Right atrium auricular region (tissue), 2 donors: ENCODE data around the gene PPP1R12C. TPM values are rescaled to one million over a fixed set of nuclear protein-coding genes. Genes with fewer than 3 reads are reported as not detected.

Source experiments
- DNase-seq: peaks from one replicate; pipeline ENCODE4 v3.0.0-alpha.2; 2019; ENCODE audit warnings: low spot score
- H3K27ac ChIP-seq, 2 donors: fragments of 200-600 bp; sonication (generic); 1 replicate in 1 of 2; 2 replicates in 1 of 2; pipeline ENCODE4 v1.5.1; 2016 to 2019
- H3K27me3 ChIP-seq, 2 donors: fragments of 200-600 bp; sonication (generic); one replicate each; pipeline versions ENCODE4 v1.5.1 to v1.6.0; 2017 to 2019
- H3K36me3 ChIP-seq: fragments of 200-600 bp; sonication (generic); one replicate; pipeline ENCODE4 v1.5.1; 2016
- H3K4me1 ChIP-seq, 2 donors: fragments of 200-600 bp; sonication (generic); one replicate each; pipeline versions ENCODE4 v1.5.1 to v1.6.0; 2017 to 2019
- H3K4me3 ChIP-seq, 2 donors: fragments of 200-600 bp; sonication (generic); 1 replicate in 1 of 2; 2 replicates in 1 of 2; pipeline ENCODE4 v1.5.1; 2017 to 2019; ENCODE audit warnings: mild to moderate bottlenecking in 1 of 2, moderate library complexity in 1 of 2
- H3K9me3 ChIP-seq, 2 donors: fragments of 200-600 bp; sonication (generic); one replicate each; pipeline ENCODE4 v1.5.1; 2019
- total RNA-seq, 2 donors: library from RNA; depleted of rRNA; stranded (reverse); fragments of >200 nt; gene quantifications; one replicate each; pipeline ENCODE4 v1.1.0, GENCODE V29; 2016
- TF ChIP-seq, protein P1 (sequence below), 2 donors: fragments of 200-600 bp; sonication (generic); IDR thresholded peaks; one replicate each; pipeline ENCODE4 v1.5.1; 2019; ENCODE audit warnings: antibody characterized with exemption in 2 of 2

The PPP1R12C gene
- total RNA-seq, 2 donors from 2014 or later, result 98.9 to 205 TPM

DNA sequence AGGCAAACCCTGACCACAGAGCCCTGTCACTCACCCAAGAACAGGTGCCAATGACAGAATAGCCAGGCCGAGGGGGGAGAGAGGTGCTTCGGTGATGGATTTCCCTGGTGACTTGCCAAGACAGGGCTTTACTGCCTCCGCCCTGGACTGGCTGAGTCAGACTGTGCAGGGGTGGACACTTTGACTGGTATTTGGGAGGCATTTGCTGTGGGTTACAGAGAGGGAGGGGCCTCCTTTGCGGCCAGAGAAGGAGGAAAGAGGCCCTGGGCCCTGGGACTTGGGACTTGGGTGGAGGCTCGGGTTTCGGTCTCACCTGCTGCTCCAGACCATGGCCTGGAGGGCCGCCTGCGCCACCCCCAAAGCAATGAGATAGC is 46.3 kb downstream of the PPP1R12C start:
- Histone ChIP-seq H3K4me3 (no peak overlapping the region), H3K36me3 (no peaks in the 10 kb centered on the region), H3K27me3 (peaks cover 9 to 10% of the 10 kb centered on the region in 2 donors), H3K27ac (no peak overlapping the region), H3K4me1 (peaks cover 0 to 8% of the 10 kb centered on the region in 2 donors), H3K9me3 (peaks cover 0 to 14% of the 10 kb centered on the region in 2 donors)
- TF ChIP-seq, protein P1, sequence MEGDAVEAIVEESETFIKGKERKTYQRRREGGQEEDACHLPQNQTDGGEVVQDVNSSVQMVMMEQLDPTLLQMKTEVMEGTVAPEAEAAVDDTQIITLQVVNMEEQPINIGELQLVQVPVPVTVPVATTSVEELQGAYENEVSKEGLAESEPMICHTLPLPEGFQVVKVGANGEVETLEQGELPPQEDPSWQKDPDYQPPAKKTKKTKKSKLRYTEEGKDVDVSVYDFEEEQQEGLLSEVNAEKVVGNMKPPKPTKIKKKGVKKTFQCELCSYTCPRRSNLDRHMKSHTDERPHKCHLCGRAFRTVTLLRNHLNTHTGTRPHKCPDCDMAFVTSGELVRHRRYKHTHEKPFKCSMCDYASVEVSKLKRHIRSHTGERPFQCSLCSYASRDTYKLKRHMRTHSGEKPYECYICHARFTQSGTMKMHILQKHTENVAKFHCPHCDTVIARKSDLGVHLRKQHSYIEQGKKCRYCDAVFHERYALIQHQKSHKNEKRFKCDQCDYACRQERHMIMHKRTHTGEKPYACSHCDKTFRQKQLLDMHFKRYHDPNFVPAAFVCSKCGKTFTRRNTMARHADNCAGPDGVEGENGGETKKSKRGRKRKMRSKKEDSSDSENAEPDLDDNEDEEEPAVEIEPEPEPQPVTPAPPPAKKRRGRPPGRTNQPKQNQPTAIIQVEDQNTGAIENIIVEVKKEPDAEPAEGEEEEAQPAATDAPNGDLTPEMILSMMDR (IDR thresholded peaks at IDR 0.05), result no peak
- no peak for DNase-seq

DNA sequence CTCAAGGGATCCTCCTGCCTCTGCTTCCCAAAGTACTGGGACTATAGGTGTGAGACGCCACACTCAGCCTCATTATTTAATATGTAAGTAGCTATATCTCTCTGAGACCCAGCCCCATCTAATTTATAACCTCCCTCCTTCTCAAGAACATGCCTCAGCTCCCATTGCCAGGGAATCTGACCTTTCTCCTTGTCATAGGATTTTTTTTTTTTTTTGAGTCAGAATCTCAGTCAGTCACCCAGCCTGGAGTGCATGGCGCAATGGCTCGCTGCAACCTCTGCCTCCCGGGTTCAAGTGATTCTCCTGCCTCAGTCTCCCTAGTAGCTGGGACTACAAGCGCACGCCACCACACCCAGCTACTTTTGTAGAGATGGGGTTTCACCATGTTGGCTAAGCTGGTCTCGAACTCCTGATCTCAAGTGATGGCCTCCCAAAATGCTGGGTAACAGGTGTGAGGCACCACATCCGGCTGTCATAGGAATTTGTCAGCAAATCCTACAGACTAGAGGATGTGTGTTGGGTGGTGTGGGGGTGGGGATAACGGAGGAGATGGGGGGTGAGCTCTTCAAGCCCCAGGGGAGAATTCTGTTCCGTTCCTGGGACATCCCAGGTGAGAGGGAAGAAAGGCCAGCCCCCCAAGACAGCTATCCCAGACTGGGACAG is 46.8 kb downstream of the PPP1R12C start:
- TF ChIP-seq, protein P1 (IDR thresholded peaks at IDR 0.05), result no peak
- no peak overlapping the region for H3K4me3 ChIP-seq
- DNase-seq, result no peak
- peaks cover 9 to 10% of the 10 kb centered on the region in 2 donors for H3K27me3 ChIP-seq
- peaks cover 0 to 14% of the 10 kb centered on the region in 2 donors for H3K9me3 ChIP-seq
- no peaks in the 10 kb centered on the region for H3K36me3 ChIP-seq
- H3K4me1 ChIP-seq, result peaks cover 0 to 8% of the 10 kb centered on the region in 2 donors
- H3K27ac ChIP-seq, result no peak overlapping the region

DNA sequence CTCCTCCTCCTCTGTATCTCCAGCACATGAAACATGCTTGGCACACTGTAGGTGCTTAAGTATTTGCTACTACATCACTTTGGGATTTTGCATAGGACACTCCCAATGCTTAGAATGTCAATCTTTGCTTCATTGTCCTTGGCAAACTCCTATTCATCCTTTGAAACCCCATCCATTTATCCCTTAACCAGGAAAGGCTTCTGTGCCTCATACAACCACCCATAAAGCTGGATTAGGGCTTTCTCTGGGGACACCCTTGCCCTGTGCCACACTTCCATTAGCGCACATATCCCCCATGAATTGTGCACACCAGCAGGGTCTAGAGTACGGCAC is 47.6 kb downstream of the PPP1R12C start:
- TF ChIP-seq, protein P1 (IDR thresholded peaks at IDR 0.05), result no peak
- Histone ChIP-seq H3K4me3 (no peak overlapping the region), H3K4me1 (peaks cover 0 to 8% of the 10 kb centered on the region in 2 donors), H3K27me3 (peaks cover 9 to 10% of the 10 kb centered on the region in 2 donors), H3K9me3 (peaks cover 0 to 14% of the 10 kb centered on the region in 2 donors), H3K27ac (no peak overlapping the region), H3K36me3 (no peaks in the 10 kb centered on the region)
- no peak for DNase-seq

DNA sequence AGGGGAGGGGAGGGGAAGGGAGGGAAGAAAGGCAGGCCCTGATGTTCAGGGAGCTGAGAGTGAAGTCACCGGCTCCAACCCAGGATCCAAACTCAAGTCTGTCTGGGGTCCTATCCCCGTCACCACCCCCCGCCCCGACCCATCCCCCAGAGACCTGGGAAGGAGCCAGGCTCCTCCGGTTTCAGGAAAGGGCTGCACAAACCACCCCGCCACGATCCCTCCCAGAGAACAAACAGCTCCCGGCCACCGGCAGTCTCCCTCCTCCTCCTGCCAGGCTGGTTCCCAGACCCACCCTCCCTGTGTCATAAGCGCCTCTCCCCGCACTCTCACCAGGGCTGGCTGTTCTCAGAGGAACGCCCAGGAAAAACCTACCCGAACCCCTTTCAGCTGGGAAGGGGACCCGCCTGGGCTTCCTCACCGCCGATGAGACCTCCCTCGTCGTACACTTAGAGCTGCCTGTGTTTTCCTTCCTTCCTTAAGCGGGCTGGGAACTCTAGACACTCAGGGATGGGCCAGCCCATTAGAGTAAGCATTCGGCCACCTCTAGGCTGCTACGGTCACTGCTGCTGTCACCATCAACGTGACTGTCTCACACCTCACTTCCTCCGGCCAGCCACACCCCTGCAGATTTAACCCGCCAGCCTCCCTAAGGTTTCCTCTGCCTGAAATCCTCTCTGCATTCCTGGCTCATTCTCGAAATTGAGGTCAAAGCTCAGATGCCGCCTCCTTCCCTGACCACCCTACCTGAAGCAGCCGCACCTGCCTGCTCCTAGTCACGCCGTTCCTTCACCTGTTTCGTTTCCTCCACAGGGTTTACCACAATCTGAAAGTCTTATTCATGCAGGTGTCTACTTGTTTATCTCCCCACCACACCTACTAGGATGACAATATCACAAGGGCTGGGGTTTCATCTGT is 48.2 kb downstream of the PPP1R12C start:
- peaks cover 0 to 14% of the 10 kb centered on the region in 2 donors for H3K9me3 ChIP-seq
- no peak for DNase-seq
- TF ChIP-seq, protein P1 (IDR thresholded peaks at IDR 0.05), result no peak
- H3K27ac ChIP-seq, result peak overlapping the region in 1 of 2 donors; percentile 27
- peaks cover 9 to 10% of the 10 kb centered on the region in 2 donors for H3K27me3 ChIP-seq
- H3K4me3 ChIP-seq, result peak overlapping the region in 1 of 2 donors; percentile 18
- peaks cover 0 to 8% of the 10 kb centered on the region in 2 donors for H3K4me1 ChIP-seq
- no peaks in the 10 kb centered on the region for H3K36me3 ChIP-seq

DNA sequence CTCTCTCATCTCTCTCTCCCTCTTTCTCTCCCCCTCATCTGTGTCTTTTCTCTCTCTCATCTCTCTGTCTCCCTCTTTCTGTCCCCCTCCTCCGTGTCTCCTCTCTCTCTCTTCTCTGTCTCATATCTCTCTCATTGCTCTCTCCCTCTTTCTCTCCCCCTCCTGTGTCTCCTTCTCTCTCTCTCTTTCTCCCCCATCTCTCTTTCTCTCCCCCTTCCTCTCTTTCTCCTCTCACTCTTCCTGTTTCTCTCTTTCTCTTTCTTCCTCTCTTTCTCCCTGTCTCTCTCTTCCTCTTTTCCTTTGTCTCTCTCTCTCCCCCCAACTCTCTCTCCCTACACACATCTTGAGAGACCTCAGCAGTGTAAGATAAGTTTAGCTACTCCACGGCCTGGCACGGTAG is 49.6 kb downstream of the PPP1R12C start:
- H3K4me3 ChIP-seq, result no peak overlapping the region
- peaks cover 9 to 10% of the 10 kb centered on the region in 2 donors for H3K27me3 ChIP-seq
- TF ChIP-seq, protein P1 (IDR thresholded peaks at IDR 0.05), result no peak
- no peak overlapping the region for H3K27ac ChIP-seq
- peaks cover 0 to 8% of the 10 kb centered on the region in 2 donors for H3K4me1 ChIP-seq
- H3K9me3 ChIP-seq, result peaks cover 0 to 10% of the 10 kb centered on the region in 2 donors
- no peak for DNase-seq
- no peaks in the 10 kb centered on the region for H3K36me3 ChIP-seq
